Osteocyte (in vitro differentiated cells): ENCODE results near the gene SMIM38. TPM values are rescaled to one million over a fixed set of nuclear protein-coding genes. Genes with fewer than 3 reads are reported as not detected.

Experiments used
- DNase-seq: peaks from one replicate; pipeline ENCODE4 v3.0.0; 2021; ENCODE audit warnings: mixed read lengths; ENCODE audit not compliant: unreplicated experiment; ENCODE audit errors: extremely low spot score
- H3K27ac Mint-ChIP-seq: one replicate; pipeline ENCODE4 v1.8.0; 2021; ENCODE audit warnings: mild to moderate bottlenecking, mixed read lengths; ENCODE audit not compliant: unreplicated experiment
- H3K27me3 Mint-ChIP-seq: one replicate; pipeline ENCODE4 v1.8.0; 2021; ENCODE audit warnings: mixed read lengths; ENCODE audit not compliant: unreplicated experiment
- H3K36me3 Mint-ChIP-seq: one replicate; pipeline ENCODE4 v1.8.0; 2021; ENCODE audit warnings: mixed read lengths; ENCODE audit not compliant: unreplicated experiment
- H3K4me1 Mint-ChIP-seq: one replicate; pipeline ENCODE4 v1.8.0; 2021; ENCODE audit warnings: mixed read lengths; ENCODE audit not compliant: unreplicated experiment
- H3K4me3 Mint-ChIP-seq: one replicate; pipeline ENCODE4 v1.8.0; 2021; ENCODE audit warnings: mild to moderate bottlenecking, moderate library complexity, mixed read lengths; ENCODE audit not compliant: unreplicated experiment
- H3K9me3 Mint-ChIP-seq: one replicate; pipeline ENCODE4 v1.8.0; 2021; ENCODE audit warnings: mixed read lengths; ENCODE audit not compliant: unreplicated experiment
- CTCF ChIP-seq: fragments of 200-600 bp; sonication (generic); IDR thresholded peaks from 2 replicates; pipeline ENCODE4 v1.5.0; 2021; ENCODE audit warnings: antibody characterized with exemption, mild to moderate bottlenecking, moderate library complexity
- total RNA-seq: library from RNA; stranded (reverse); gene quantifications from 2 replicates; pipeline ENCODE4 v1.2.1, GENCODE V29; 2021

The SMIM38 gene
- total RNA-seq, 1 donor from 2014 or later, result 1.0 TPM

GRCh38 chr11:69160296-69161116 lies 4.8 kb downstream of the SMIM38 start:
- H3K27me3 Mint-ChIP-seq, result no peaks in the 10 kb centered on the region
- peaks cover 18% of the 10 kb centered on the region for H3K9me3 Mint-ChIP-seq
- no peak for TF ChIP-seq CTCF
- H3K4me3 Mint-ChIP-seq, result no peak overlapping the region
- H3K4me1 Mint-ChIP-seq, result peaks cover 27% of the 10 kb centered on the region
- no peak overlapping the region for H3K27ac Mint-ChIP-seq
- DNase-seq, result no peak
- H3K36me3 Mint-ChIP-seq, result no peaks in the 10 kb centered on the region

GRCh38 chr11:69161117-69161407 lies 5.3 kb downstream of the SMIM38 start:
- no peak overlapping the region for H3K27ac Mint-ChIP-seq
- no peak for DNase-seq
- peaks cover 28% of the 10 kb centered on the region for H3K4me1 Mint-ChIP-seq
- no peak overlapping the region for H3K4me3 Mint-ChIP-seq
- H3K9me3 Mint-ChIP-seq, result peaks cover 18% of the 10 kb centered on the region
- TF ChIP-seq CTCF, result no peak
- H3K27me3 Mint-ChIP-seq, result no peaks in the 10 kb centered on the region
- H3K36me3 Mint-ChIP-seq, result no peaks in the 10 kb centered on the region

GRCh38 chr11:69162505-69162904 lies 6.8 kb downstream of the SMIM38 start:
- Mint-ChIP-seq H3K4me1 (peaks cover 29% of the 10 kb centered on the region), H3K27me3 (no peaks in the 10 kb centered on the region)

GRCh38 chr11:69163842-69164241 lies 8.1 kb downstream of the SMIM38 start:
- DNase-seq, result no peak
- Mint-ChIP-seq H3K4me1 (peaks cover 31% of the 10 kb centered on the region), H3K9me3 (peaks cover 18% of the 10 kb centered on the region), H3K27ac (no peak overlapping the region), H3K27me3 (no peaks in the 10 kb centered on the region), H3K4me3 (no peak overlapping the region), H3K36me3 (no peaks in the 10 kb centered on the region)
- no peak for TF ChIP-seq CTCF

More at GRCh38 chr11:69162505-69162904, 6.8 kb downstream of the SMIM38 start:
- Mint-ChIP-seq H3K4me3 (no peak overlapping the region), H3K36me3 (no peaks in the 10 kb centered on the region), H3K9me3 (peaks cover 18% of the 10 kb centered on the region), H3K27ac (no peak overlapping the region)
- no peak for DNase-seq
- TF ChIP-seq CTCF, result no peak

GRCh38 chr11:69164824-69165223 lies 9.1 kb downstream of the SMIM38 start:
- Mint-ChIP-seq H3K9me3 (peaks cover 18% of the 10 kb centered on the region), H3K4me1 (peaks cover 31% of the 10 kb centered on the region), H3K36me3 (no peaks in the 10 kb centered on the region), H3K27ac (no peak overlapping the region), H3K4me3 (no peak overlapping the region), H3K27me3 (no peaks in the 10 kb centered on the region)
- DNase-seq, result no peak
- TF ChIP-seq CTCF, result no peak
